Stomach smooth muscle (tissue), 2 donors: ENCODE data around the gene ARHGAP32.
"Not testable (repeated sequence)": the region's sequence is repeated elsewhere in the genome, so short reads cannot be mapped to it uniquely, and the experiment has no call there.

ENCODE experiments used
- H3K27ac ChIP-seq: one replicate; pipeline ENCODE4 v1.7.0; 2013; ENCODE audit warnings: mild to moderate bottlenecking, low read length, inconsistent platforms
- H3K27me3 ChIP-seq, 2 donors: one replicate each; pipeline ENCODE4 v1.7.0; 2013; ENCODE audit warnings: low read length in 2 of 2; ENCODE audit not compliant: insufficient read depth in 2 of 2, control insufficient read depth in 1 of 2
- H3K36me3 ChIP-seq, 2 donors: one replicate each; pipeline ENCODE4 v1.7.0; 2013; ENCODE audit warnings: low read length in 2 of 2; ENCODE audit not compliant: control insufficient read depth in 2 of 2, insufficient read depth in 2 of 2
- H3K4me1 ChIP-seq: one replicate; pipeline ENCODE4 v1.7.0; 2013; ENCODE audit warnings: low read length; ENCODE audit not compliant: control insufficient read depth, insufficient read depth
- H3K4me3 ChIP-seq, 2 donors: one replicate each; pipeline ENCODE4 v1.7.0; 2013; ENCODE audit warnings: low read length in 2 of 2
- H3K9ac ChIP-seq, 2 donors: one replicate each; pipeline ENCODE4 v1.7.0; 2013; ENCODE audit warnings: low read length in 2 of 2, mild to moderate bottlenecking in 1 of 2
- H3K9me3 ChIP-seq, 2 donors: one replicate each; pipeline ENCODE4 v1.7.0; 2013; ENCODE audit warnings: low read length in 2 of 2; ENCODE audit not compliant: control insufficient read depth in 2 of 2
- donor health status: healthy.
- donor health status: Pancreatic carcinoma.

The ARHGAP32 gene

DNA sequence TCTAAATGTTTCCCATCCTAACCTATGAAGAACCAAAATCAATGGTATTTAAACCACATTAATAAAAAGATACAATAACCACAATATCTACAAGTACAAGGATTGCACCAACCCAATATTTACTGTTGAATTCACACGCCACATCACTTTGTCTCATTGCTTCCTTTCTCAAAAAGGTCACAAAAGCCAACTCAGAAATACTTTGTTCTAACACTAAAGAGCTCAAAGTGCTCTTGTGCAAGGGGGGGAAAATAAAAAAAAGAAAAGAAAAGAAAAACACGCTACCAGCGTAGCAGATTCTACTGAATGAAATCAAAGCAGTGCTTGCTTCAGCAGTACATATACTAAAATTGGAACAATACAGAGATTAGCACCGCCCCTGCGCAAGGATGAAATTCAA lies 10.5 kb upstream of the ARHGAP32 start:
- no peak overlapping the region for H3K27ac ChIP-seq

DNA sequence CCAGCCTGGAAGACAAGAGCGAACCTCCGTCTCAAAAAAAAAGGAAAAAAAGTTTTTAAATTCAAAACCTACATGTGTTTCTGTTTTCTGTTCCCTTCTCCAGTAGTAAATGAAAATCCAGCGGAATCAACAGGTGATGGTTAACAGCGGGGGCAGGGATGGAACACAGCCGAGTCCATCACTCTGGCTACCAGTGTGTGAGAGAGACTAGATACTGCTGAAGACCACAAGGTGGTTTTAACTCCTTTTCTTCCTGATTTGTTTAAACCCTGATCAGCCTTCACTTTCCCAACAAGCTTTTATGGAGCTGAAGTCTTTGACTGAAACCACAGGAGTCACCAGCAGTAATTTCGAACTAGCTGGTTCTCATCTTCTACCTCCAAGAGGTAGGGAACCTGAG lies 3.6 kb upstream of the ARHGAP32 start:
- no peaks in the 10 kb centered on the region for H3K9me3 ChIP-seq
- no peaks in the 10 kb centered on the region for H3K4me1 ChIP-seq
- H3K9ac ChIP-seq = no peak overlapping the region

More for the DNA sequence above, 10.5 kb upstream of the ARHGAP32 start:
- H3K36me3 ChIP-seq = no peaks in the 10 kb centered on the region
- no peak overlapping the region for H3K9ac ChIP-seq
- H3K4me1 ChIP-seq = no peaks in the 10 kb centered on the region
- no peaks in the 10 kb centered on the region for H3K9me3 ChIP-seq
- no peaks in the 10 kb centered on the region for H3K27me3 ChIP-seq
- H3K4me3 ChIP-seq = no peak overlapping the region

DNA sequence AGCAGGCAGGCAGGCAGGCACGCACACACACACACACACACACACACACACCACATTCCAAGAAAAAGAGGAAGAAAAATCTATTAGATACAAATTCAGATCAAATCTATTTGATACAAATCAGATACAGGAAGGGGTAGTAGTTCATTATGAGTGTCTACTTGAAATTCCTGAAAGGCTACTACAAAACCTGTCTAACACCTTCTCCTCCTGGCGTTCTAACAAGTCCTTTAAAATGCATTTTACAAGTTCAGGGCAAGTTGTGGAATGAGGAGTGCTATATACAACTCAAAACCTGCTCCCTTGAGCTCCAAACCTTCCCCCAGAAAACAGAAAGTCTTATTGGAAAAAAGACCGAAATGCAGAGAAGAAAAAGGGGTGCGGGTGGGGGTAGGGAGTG lies 476 bp downstream of the ARHGAP32 start:
- Histone ChIP-seq H3K9me3 (no peaks in the 10 kb centered on the region), H3K27ac (no peak overlapping the region), H3K9ac (no peak overlapping the region), H3K27me3 (no peaks in the 10 kb centered on the region), H3K4me1 (no peaks in the 10 kb centered on the region), H3K4me3 (no peak overlapping the region), H3K36me3 (no peaks in the 10 kb centered on the region)

More for the DNA sequence above, 3.6 kb upstream of the ARHGAP32 start:
- H3K27ac ChIP-seq = no peak overlapping the region
- H3K36me3 ChIP-seq = no peaks in the 10 kb centered on the region
- no peaks in the 10 kb centered on the region for H3K27me3 ChIP-seq
- no peak overlapping the region for H3K4me3 ChIP-seq

DNA sequence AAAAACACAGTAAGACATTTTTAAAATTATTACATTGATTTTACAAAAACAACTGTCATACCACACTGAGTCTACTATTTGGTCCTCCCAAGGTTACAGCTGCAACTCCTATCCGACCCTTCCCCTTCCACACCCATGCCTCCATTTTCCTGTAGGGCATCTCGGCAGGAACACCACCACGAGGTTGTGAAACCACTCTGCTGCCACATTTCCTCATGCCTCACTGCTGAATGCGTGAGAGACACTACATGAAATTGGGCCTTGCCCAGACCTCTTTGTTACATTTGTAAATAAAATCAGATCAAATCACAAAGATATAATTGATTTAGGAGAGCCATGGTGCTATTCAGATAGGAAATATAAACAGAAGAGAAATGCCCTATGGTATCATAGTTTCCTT lies 2.0 kb downstream of the ARHGAP32 start:
- Histone ChIP-seq H3K27ac (no peak overlapping the region), H3K4me3 (no peak overlapping the region), H3K27me3 (no peaks in the 10 kb centered on the region), H3K9ac (no peak overlapping the region), H3K9me3 (no peaks in the 10 kb centered on the region), H3K4me1 (no peaks in the 10 kb centered on the region), H3K36me3 (no peaks in the 10 kb centered on the region)

DNA sequence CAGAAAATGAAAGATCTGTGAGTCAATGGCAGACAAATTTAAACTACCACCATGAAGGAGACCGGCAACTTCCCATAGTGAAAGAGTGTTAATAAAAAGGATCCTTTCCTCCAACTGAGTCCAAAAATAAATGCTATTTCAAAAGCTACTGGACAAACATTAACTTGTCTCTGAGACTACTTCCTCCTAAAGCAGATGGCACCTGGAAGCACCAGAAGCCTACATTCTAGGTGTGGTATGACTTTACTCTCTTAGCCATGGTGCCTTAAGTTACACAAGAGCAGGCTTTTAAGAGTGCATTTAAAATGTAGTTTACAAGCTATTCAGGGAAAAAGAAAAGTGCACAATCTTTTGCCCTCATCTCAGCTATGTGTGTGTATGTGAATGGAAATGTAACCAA lies 2.5 kb downstream of the ARHGAP32 start:
- H3K4me3 ChIP-seq = no peak overlapping the region
- H3K4me1 ChIP-seq = no peaks in the 10 kb centered on the region
- H3K27ac ChIP-seq = no peak overlapping the region
- H3K36me3 ChIP-seq = no peaks in the 10 kb centered on the region
- H3K9ac ChIP-seq = no peak overlapping the region
- no peaks in the 10 kb centered on the region for H3K9me3 ChIP-seq
- H3K27me3 ChIP-seq = no peaks in the 10 kb centered on the region

DNA sequence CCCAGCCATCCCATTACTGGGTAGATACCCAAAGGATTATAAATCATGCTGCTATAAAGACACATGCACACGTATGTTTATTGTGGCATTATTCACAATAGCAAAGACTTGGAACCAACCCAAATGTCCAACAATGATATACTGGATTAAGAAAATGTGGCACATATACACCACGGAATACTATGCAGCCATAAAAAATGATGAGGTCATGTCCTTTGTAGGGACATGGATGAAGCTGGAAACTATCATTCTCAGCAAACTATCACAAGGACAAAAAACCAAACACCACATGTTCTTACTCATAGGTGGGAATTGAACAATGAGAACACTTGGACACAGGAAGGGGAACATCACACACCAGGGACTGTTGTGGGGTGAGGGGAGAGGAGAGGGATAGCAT lies 7.0 kb downstream of the ARHGAP32 start:
- not testable (repeated sequence) for H3K4me1 ChIP-seq, H3K4me3 ChIP-seq, H3K36me3 ChIP-seq

GRCh38 chr11:129184581-129184980 lies 7.5 kb downstream of the ARHGAP32 start:
- Histone ChIP-seq H3K36me3 (no peaks in the 10 kb centered on the region), H3K9ac (no peak overlapping the region), H3K9me3 (no peaks in the 10 kb centered on the region), H3K4me1 (no peaks in the 10 kb centered on the region), H3K27me3 (no peaks in the 10 kb centered on the region), H3K27ac (no peak overlapping the region), H3K4me3 (no peak overlapping the region)

More for the DNA sequence above, 7.0 kb downstream of the ARHGAP32 start:
- H3K9me3 ChIP-seq, H3K27me3 ChIP-seq, H3K9ac ChIP-seq, H3K27ac ChIP-seq: not testable (repeated sequence)

DNA sequence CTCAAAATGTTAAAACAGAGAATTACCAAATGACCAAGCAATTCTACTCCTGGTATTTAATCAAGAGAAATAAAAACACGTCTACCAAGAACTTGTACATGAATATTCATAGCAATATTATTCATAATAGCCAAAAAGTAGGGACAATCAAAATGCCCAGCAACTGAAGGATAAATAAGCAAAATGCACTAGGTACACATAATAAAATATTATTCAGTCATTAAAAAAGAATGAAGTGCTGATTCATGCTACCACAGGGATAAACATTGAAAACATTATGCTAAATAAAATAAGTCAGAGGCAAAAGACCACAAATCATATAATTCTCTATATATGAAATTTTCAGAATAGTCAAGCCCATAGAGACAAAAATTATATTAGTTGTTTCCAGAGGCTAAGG lies 24.8 kb downstream of the ARHGAP32 start:
- H3K9ac ChIP-seq = no peak overlapping the region
- H3K4me1 ChIP-seq = no peaks in the 10 kb centered on the region
- H3K27ac ChIP-seq = no peak overlapping the region
- no peaks in the 10 kb centered on the region for H3K9me3 ChIP-seq
- no peaks in the 10 kb centered on the region for H3K27me3 ChIP-seq
- H3K4me3 ChIP-seq = no peak overlapping the region
- no peaks in the 10 kb centered on the region for H3K36me3 ChIP-seq

DNA sequence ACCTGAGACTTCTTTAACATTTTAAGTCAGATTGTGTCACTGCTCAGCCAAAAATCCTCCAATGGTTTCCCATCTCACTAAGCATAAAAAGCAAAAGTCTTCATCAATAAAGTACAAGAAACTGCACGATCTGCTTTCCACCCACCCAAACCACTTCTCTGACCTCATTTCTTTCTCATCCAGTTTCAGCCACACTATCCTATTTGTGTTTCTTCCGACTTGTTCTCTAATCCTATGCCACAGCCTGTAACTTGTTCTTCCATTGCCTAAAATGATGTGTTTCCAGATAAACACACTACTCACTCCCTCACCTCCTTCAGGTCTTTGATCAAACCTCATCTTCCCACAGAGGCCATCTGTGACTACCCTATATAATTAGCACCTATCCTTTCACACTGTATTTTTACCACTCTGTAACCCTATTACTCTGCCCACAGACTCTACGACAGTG lies 28.4 kb downstream of the ARHGAP32 start:
- Histone ChIP-seq H3K36me3 (no peaks in the 10 kb centered on the region), H3K27ac (no peak overlapping the region), H3K27me3 (no peaks in the 10 kb centered on the region), H3K9me3 (no peaks in the 10 kb centered on the region), H3K4me3 (no peak overlapping the region), H3K9ac (no peak overlapping the region), H3K4me1 (no peaks in the 10 kb centered on the region)

DNA sequence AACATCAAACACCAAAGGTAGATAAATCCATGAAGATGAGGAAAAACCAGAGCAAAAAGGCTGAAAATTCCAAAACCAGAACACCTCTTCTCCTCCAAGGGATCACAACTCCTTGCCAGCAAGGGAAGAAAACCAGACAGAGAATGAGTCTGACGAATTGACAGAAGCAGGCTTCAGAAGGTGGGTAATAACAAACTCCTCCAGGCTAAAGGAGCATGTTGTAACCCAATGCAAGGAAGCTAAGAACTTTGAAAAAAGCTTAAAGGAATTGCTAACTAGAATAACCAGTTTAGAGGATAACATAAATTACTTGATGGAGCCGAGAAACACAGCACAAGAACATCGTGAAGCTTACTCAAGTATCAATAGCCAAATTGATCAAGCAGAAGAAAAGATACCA lies 35.0 kb downstream of the ARHGAP32 start:
- H3K4me1 ChIP-seq, H3K9ac ChIP-seq, H3K27ac ChIP-seq, H3K36me3 ChIP-seq, H3K4me3 ChIP-seq, H3K27me3 ChIP-seq: not testable (repeated sequence)
- peaks cover 1 to 12% of the 10 kb centered on the region in 2 donors for H3K9me3 ChIP-seq

DNA sequence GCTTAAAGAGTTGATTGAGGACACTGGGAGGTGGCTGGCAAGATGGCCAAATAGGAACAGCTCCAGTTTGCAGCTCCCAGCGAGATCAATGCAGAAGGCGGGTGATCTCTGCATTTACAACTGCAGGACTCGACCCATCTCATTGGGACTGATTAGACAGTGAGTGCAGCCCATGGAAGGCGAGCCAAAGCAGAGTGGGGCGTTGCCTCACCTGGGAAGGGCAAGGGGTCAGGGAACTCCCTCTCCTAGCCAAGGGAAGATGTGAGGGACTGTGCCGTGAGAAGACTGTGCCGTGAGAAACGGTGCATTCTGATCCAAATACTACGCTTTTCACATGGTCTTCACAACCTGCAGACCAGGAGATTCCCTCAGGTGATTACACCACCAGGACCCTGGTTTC lies 36.4 kb downstream of the ARHGAP32 start:
- Histone ChIP-seq H3K4me1 (no peaks in the 10 kb centered on the region), H3K9me3 (peaks cover 1 to 12% of the 10 kb centered on the region in 2 donors), H3K27ac (no peak overlapping the region), H3K4me3 (no peak overlapping the region), H3K27me3 (no peaks in the 10 kb centered on the region), H3K9ac (no peak overlapping the region), H3K36me3 (no peaks in the 10 kb centered on the region)
